ENCODE measurements around the gene ELOVL6.
"Not testable (repeated sequence)": the region's sequence is repeated elsewhere in the genome, so short reads cannot be mapped to it uniquely, and the experiment has no call there.

Gene ELOVL6

GRCh38 chr4:110163327-110164069 is 34.9 kb downstream of the ELOVL6 start:
- H3K4me3 ChIP-seq (ENCODE audit: low read depth, low read length): no peak overlapping the region

- no peak overlapping the region for H3K4me3 ChIP-seq (ENCODE audit: low read depth, low read length)
Observed at GRCh38 chr4:110160618-110161017, 37.8 kb downstream of the ELOVL6 start.

DNA sequence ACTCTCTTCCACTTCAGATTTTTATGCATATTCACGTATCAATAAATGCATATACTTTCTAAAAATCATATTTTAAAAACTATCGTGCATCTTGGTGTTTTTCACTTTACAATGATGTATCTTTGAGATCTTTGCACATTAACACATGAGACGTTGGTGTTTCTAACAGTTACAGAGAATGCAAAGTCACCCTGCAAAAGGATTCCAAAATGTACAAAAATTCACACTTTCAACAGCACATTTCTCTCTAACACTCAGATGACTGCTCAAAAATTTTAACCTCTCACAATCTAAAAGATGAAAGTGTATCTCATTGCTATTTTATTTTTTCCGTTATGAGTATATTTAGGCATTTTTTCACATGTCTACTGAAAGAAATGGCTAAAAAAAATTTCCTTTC is 38.9 kb downstream of the ELOVL6 start:
- no peak overlapping the region for H3K4me3 ChIP-seq (ENCODE audit: low read depth, low read length)

GRCh38 chr4:110157580-110157979 is 40.8 kb downstream of the ELOVL6 start:
- H3K4me3 ChIP-seq (ENCODE audit: low read depth, low read length): no peak overlapping the region

GRCh38 chr4:110157166-110157565 is 41.2 kb downstream of the ELOVL6 start:
- H3K4me3 ChIP-seq (ENCODE audit: low read depth, low read length): not testable (repeated sequence)

DNA sequence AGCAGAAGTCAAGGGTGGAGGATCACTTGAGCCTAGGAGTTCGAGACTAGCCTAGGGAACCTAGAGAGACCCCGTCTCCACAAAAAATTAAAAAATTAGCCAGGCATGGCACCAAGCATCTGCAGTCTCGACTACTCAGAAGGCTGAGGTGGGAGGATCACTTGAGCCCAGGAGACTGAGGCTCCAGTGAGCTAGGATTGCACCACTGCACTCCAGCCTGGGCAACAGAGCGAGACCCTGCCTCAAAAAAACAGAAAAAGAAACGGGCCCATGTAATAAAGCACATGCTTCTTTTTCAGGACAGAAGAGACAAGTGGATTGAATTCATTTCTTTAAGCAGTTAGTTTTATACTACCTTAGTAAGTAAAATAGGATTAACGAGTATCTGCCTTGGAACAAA is 42.0 kb downstream of the ELOVL6 start:
- no peak overlapping the region for H3K4me3 ChIP-seq (ENCODE audit: low read depth, low read length)

DNA sequence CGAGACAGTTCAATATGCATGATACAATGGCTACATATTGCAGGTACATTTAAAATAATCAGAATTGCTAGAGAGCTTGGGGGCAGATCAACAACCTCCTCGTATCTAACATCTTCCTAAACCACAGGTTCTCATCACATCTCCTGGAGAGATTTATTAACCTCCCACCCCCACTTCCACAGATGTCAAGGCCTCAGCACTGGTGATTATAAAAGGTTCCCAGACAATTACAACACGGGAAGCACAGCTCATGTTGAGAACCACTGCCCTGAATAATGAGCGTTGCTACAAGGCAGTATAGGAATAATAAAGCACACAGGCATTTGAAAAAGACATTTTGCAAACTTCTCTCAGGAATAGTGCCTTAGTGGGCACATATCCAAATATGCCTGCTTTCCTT is 42.8 kb downstream of the ELOVL6 start:
- no peak overlapping the region for H3K4me3 ChIP-seq (ENCODE audit: low read depth, low read length)

- no peak overlapping the region for H3K4me3 ChIP-seq (ENCODE audit: low read depth, low read length)
Observed at GRCh38 chr4:110154582-110154981, 43.8 kb downstream of the ELOVL6 start.

GRCh38 chr4:110152386-110152785 is 46.0 kb downstream of the ELOVL6 start:
- no peak overlapping the region for H3K4me3 ChIP-seq (ENCODE audit: low read depth, low read length)

GRCh38 chr4:110149089-110149488 is 49.3 kb downstream of the ELOVL6 start:
- H3K4me3 ChIP-seq (ENCODE audit: low read depth, low read length): no peak overlapping the region

DNA sequence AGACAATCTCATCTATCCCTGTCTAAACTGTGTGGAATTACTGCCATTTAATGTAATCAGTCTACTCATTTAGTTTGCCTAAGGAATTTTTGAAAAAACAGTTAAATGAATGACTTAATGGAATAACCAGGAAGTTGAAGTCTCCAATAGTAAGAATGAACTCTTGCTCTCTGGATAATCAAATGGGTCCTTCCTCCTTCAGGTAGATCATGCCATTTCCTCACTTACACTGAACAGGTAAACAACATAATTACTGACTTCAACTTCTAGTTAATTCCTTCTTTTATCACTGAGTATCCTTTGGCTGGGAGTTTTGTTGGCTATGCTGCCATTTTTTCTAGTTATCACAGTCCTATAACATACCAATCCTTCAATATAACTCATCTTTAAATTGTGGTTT is 56.0 kb downstream of the ELOVL6 start:
- no peak overlapping the region for H3K4me3 ChIP-seq (ENCODE audit: low read depth, low read length)

GRCh38 chr4:110139815-110140214 is 58.6 kb downstream of the ELOVL6 start:
- H3K4me3 ChIP-seq (ENCODE audit: low read depth, low read length): no peak overlapping the region

GRCh38 chr4:110139111-110139510 is 59.3 kb downstream of the ELOVL6 start:
- no peak overlapping the region for H3K4me3 ChIP-seq (ENCODE audit: low read depth, low read length)

- no peak overlapping the region for H3K4me3 ChIP-seq (ENCODE audit: low read depth, low read length)
Observed at GRCh38 chr4:110138551-110138950, 59.9 kb downstream of the ELOVL6 start.

DNA sequence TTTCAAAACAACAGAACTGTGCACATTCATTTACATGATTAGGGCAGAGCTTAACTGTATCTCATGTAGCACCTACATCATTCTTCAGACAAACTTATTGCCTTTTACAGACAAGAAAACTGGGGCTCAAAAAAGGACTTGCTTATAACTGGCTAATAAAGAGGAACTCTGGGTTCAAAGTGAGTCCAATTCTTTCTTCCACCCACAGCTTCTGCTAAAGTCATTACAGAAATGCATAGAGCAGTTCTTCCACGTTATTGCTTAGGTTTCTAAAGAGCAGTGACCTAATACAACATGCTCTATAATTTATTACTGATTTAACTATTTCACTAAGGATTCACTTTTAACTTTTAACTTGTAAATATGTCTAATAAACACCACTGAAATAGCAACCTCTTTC is 60.6 kb downstream of the ELOVL6 start:
- H3K4me3 ChIP-seq (ENCODE audit: low read depth, low read length): no peak overlapping the region

DNA sequence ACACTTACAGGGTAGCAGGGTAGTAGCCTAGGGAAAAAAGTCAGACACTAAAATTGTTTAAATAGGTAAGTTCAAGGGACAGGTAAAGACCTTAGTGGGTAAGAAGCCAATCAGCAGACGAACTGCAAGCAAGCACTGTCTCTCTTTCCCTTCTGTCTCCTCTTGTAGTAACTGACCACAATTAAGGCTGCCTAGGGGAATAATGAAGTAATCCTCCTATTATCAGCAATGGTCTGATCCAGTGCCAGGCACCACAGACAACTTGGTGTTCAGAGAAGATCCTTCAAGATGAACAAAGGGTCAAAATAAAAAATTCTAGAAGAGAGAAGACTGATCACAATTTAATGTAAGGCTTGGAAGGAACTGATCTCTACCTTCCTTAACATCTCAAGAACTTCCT is 62.9 kb downstream of the ELOVL6 start:
- H3K4me3 ChIP-seq (ENCODE audit: low read depth, low read length): no peak overlapping the region

DNA sequence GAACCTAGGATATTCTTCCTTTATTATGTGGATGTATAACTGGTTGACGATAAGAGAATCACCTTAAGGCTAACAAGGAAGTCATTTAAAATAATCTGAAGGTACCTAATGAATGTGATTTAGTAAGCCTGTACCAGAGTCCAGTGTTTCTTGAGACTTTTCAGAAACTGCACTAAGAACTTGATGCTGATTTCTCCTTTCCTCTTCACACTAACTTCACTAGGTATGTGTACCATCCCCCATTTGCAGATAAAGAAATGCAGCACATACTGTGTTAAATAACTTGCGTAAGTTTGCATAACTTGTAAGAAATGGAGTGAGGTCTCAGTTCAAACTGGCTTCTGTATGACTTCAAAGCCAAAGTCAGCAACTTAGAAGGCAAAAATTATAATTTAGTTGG is 63.3 kb downstream of the ELOVL6 start:
- H3K4me3 ChIP-seq (ENCODE audit: low read depth, low read length): no peak overlapping the region

- H3K4me3 ChIP-seq (ENCODE audit: low read depth, low read length): no peak overlapping the region
Observed at GRCh38 chr4:110134269-110134869, 64.0 kb downstream of the ELOVL6 start.

DNA sequence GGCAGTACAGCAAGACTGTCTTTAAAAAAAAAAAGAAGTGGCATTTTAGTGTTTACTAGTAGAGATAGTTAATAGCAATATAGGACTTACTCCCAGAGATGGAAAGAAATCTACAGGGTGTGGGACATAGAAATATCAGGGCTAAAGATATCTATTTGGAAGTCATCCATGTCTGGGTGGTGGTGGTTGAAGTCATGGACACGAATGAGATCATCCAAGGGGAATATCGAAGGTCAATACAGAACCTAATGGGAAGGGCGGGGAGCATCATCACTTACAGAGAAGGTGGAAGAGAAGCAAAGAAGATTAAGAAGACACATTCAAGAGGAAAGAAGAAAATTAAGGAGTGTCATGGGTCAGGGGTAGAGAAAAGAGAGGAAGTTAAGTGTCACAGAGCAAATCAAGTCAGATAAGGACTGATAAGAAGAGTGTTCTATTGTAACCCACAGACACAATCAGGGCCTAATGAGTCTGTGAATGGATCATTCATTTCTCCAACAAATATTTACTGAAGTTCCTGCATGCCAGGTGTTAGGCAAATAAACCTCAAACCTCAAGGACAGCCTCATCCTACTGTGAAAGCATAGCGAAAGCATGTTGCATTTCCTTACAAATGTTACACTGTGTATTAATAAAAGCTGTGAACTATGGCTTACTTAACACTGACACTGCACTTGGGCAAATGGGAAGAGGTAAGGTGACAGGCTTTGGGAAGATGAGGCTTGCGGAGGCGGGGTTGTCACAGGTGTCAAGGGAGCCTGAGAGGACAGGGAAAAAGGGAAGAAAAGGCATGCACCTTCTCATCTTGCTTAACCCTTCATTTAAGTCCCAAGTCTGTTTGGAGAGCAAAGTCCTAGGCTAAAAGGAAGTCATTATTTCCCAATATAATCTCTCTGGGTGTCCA is 65.3 kb downstream of the ELOVL6 start:
- H3K4me3 ChIP-seq (ENCODE audit: low read depth, low read length): no peak overlapping the region

DNA sequence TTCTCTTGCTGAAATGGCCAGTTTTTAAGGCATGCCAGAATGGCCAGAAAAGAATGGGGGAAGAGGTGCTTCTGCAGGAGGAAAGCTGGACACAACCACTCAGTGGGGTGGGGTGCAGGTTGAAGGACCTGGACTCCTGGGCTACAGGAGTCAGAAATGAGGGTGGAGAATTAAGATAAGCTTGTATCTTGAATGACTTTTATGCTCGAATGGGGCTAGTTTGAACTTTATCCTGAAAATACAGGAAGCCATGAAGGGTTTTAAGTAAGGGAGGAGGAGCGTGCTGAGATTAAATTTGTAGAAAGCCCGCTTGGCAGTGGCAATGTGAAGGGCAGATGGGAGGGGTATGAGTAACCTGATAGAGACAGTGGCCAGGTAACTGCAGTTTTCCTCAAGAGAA is 66.5 kb downstream of the ELOVL6 start:
- no peak overlapping the region for H3K4me3 ChIP-seq (ENCODE audit: low read depth, low read length)

GRCh38 chr4:110130576-110131358 is 67.6 kb downstream of the ELOVL6 start:
- no peak overlapping the region for H3K4me3 ChIP-seq (ENCODE audit: low read depth, low read length)

Data from iPS-11a (cell line).